Measurements from ENCODE around the gene EAF2.

Gene EAF2

GRCh38 chr3:121803771-121804320, 31.2 kb upstream of the EAF2 start:
- TF ChIP-seq, protein P1, sequence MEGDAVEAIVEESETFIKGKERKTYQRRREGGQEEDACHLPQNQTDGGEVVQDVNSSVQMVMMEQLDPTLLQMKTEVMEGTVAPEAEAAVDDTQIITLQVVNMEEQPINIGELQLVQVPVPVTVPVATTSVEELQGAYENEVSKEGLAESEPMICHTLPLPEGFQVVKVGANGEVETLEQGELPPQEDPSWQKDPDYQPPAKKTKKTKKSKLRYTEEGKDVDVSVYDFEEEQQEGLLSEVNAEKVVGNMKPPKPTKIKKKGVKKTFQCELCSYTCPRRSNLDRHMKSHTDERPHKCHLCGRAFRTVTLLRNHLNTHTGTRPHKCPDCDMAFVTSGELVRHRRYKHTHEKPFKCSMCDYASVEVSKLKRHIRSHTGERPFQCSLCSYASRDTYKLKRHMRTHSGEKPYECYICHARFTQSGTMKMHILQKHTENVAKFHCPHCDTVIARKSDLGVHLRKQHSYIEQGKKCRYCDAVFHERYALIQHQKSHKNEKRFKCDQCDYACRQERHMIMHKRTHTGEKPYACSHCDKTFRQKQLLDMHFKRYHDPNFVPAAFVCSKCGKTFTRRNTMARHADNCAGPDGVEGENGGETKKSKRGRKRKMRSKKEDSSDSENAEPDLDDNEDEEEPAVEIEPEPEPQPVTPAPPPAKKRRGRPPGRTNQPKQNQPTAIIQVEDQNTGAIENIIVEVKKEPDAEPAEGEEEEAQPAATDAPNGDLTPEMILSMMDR (conservative IDR thresholded peaks at IDR 0.05; ENCODE audit: low read depth, low read length): no peak
- DNase-seq (ENCODE audit: low read depth): no peak
- H3K4me3 ChIP-seq (ENCODE audit: low read length): no peak overlapping the region

GRCh38 chr3:121809249-121809648, 25.8 kb upstream of the EAF2 start:
- TF ChIP-seq, protein P1 (conservative IDR thresholded peaks at IDR 0.05; ENCODE audit: low read depth, low read length): no peak
- no peak for DNase-seq (ENCODE audit: low read depth)
- no peak overlapping the region for H3K4me3 ChIP-seq (ENCODE audit: low read length)

GRCh38 chr3:121817753-121818152, 17.3 kb upstream of the EAF2 start:
- TF ChIP-seq, protein P1 (conservative IDR thresholded peaks at IDR 0.05; ENCODE audit: low read depth, low read length): no peak
- no peak for DNase-seq (ENCODE audit: low read depth)
- no peak overlapping the region for H3K4me3 ChIP-seq (ENCODE audit: low read length)

GRCh38 chr3:121818578-121818977, 16.4 kb upstream of the EAF2 start:
- no peak overlapping the region for H3K4me3 ChIP-seq (ENCODE audit: low read length)
- no peak for DNase-seq (ENCODE audit: low read depth)
- TF ChIP-seq, protein P1 (conservative IDR thresholded peaks at IDR 0.05; ENCODE audit: low read depth, low read length): no peak

DNA sequence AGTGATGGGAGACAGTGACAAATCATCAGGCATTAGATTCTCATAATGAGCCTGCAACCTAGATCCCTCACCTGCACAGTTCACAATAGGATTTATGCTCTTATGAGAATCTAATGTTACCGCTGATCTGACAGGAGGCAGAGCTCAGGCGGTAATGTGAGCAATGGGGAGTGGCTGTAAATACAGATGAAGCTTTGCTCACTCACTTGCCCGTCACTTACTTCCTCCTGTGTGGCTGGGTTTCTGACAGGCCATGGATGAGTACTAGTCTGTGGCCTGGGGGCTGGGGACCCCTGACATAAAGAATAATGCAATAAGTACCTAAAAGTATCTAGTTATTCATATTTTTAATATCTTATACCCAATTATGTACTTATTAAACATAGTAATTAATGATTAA, 15.8 kb upstream of the EAF2 start:
- TF ChIP-seq, protein P1 (conservative IDR thresholded peaks at IDR 0.05; ENCODE audit: low read depth, low read length): no peak
- no peak for DNase-seq (ENCODE audit: low read depth)
- no peak overlapping the region for H3K4me3 ChIP-seq (ENCODE audit: low read length)

DNA sequence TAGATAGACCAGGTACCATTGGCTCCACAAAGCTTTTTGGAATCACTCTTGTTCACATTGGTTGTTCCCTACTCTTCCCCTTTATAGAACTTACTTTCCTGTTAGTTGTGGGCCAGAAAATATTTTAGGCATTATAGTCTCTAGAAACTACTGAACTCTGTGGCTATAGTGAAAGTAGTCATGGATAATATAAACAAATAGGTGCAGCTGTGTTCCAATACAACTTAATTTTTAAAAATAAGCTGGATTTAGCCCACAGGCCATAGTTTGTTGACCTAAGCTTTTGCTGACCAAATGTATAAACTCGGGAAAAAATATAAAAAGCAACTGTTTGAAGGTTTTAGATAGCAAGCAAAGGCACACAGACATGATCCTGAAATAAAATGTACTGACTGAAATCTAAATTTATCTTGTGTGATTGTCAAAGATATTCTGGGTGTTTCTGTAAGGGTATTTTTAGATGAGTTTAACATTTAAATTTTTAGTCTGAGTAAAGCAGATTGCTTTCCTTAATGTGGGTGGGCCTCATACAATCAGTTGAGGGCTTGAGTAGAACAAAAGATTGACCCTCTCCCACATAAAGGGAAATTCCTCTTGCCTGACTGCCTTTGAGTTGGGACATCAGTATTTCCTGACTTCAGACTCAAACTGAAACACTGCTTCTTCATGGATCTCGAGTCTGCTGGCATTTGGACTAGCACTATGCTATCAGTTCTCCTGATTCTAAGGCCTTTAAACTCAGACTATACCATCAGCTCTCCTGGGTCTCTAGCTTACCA, 13.4 kb upstream of the EAF2 start:
- TF ChIP-seq, protein P1 (conservative IDR thresholded peaks at IDR 0.05; ENCODE audit: low read depth, low read length): no peak
- DNase-seq (ENCODE audit: low read depth): no peak
- no peak overlapping the region for H3K4me3 ChIP-seq (ENCODE audit: low read length)

GRCh38 chr3:121822973-121823372, 12.0 kb upstream of the EAF2 start:
- no peak overlapping the region for H3K4me3 ChIP-seq (ENCODE audit: low read length)
- TF ChIP-seq, protein P1 (conservative IDR thresholded peaks at IDR 0.05; ENCODE audit: low read depth, low read length): no peak
- no peak for DNase-seq (ENCODE audit: low read depth)
